NCI-H128 (cell line): ENCODE results near the gene MEF2D.
A peak's percentile ranks its signal among the peaks of the same experiment; 100 is the strongest.

ENCODE experiments used
- DNase-seq: peaks from one replicate; lab custom pipeline; 2025; ENCODE audit not compliant: unreplicated experiment; lab: John Stamatoyannopoulos, UW

The MEF2D gene

DNA sequence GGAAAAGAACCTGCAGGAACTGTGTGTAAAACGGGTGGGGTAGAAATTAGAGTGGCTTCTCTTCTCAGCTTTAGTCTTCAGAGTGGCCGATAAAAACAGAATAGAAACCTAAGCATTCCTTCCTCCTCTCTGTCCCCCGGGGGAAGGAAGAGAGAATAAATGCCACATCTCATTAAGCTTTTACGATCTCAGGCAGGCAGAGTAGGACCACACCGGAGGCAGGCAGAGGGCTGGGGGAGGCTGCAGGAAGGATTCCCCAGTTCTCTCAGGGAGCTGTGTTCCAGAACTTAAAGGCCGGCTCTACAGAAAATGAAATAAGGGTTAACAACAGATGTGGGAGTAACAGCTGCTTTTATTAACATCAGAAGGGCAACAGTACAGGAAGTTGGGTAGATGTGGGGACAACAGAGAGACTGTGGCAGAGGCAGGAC, 24.5 kb upstream of the MEF2D start:
- DNase-seq = no peak

DNA sequence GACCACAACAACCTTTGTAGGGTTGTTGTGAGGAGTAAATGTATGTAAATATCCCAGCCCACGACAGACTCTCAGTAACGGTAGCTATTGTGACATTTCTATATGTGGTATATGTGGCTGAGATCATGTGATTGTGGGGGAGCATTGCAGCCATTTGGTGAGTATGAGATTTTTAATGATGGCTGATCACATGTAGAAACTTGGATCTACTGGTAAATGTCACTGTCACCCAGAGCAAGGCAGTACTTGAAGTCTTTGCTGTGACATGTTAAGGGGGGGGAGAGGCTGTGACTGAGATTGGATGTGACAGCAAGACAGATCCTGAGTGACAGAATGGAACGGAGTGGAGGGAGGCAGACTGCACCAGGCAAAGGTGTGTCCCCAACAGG, 23.9 kb upstream of the MEF2D start:
- no peak for DNase-seq

DNA sequence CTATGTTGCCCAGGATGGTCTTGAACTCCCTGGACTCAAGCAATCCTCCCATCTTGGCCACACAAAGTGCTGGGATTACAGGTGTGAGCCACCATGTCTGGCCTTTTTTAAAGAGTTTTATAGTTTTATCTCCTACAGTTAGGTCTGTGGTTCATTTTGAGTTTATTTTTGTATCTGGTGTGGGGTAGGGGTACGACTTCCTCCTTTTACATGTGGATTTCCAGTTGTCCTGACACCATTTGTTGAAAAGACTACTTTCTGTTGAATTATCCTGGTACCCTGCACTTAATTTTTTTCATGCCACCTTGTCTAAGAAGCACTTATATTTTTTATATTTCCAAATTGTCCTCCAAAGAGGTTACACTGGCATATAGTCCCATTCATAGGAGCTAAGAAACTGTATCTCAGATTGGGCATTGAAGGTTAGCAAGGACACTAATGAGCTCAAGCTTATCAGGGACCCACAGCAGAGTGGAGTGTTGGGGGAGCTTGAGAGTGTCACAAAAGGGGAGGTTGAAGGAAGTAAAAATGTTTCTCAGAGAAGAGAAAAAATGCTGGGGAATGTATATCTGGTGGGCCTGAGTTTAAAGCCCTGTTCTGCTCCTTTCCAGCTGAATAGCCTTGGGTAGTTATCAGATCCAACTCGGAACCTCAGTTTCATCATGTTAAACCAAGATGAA, 23.4 kb upstream of the MEF2D start:
- DNase-seq = no peak

GRCh38 chr1:156522443-156522970, 21.9 kb upstream of the MEF2D start:
- DNase-seq = no peak

DNA sequence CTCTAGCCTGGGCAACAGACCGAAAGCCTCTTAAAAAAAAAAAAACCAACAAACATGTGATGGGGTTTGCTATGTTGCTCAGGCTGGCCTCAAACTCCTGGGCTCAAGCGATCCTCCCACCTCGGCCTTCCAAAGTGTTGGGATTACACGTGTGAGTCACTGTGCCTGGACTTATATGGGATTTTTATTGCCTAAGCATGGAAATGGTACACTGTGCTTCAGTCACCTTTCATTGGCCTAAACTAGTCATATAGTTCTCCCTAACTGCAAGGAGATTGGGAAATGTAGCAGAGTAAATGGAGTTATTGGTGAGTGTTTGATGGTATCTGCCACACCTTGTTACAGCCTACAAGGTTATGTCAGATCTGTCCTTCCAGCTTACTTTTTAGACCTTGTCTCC, 17.2 kb upstream of the MEF2D start:
- no peak for DNase-seq

GRCh38 chr1:156516821-156517220, 16.2 kb upstream of the MEF2D start:
- no peak for DNase-seq

- DNase-seq = no peak
These were observed 15.4 kb upstream of the MEF2D start for GRCh38 chr1:156515956-156516355.

GRCh38 chr1:156513185-156513584, 12.6 kb upstream of the MEF2D start:
- no peak for DNase-seq

DNA sequence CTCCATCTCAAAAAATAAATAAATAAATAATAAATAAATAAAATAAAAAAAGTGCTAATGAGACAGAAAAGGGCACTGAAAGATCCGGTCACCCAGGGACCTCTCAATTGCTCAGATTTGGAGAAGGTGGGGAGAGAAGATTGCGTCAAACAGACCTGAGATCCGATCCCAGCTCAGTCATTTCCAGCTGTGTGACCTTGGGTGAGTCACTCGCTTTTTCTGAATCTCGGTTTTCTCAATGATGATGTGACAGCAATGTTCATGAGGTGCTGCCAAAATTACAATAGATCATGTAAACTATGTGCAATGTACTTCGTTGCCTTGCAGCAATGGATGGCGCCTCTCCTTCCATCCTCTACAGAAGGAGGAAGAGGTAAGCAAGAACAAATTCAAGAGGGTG, 11.1 kb upstream of the MEF2D start:
- DNase-seq = no peak

- DNase-seq = no peak
These were observed 10.1 kb upstream of the MEF2D start for GRCh38 chr1:156510709-156511108.

- no peak for DNase-seq
These were observed 9.0 kb upstream of the MEF2D start for GRCh38 chr1:156509424-156510034.

GRCh38 chr1:156508955-156509234, 8.3 kb upstream of the MEF2D start:
- no peak for DNase-seq

GRCh38 chr1:156508205-156508954, 7.8 kb upstream of the MEF2D start:
- no peak for DNase-seq

GRCh38 chr1:156506450-156506849, 5.9 kb upstream of the MEF2D start:
- DNase-seq = no peak

- no peak for DNase-seq
These were observed 5.2 kb upstream of the MEF2D start for GRCh38 chr1:156505679-156506298.

GRCh38 chr1:156504821-156505678, 4.5 kb upstream of the MEF2D start:
- DNase-seq = peak; percentile 88

GRCh38 chr1:156504438-156504813, 3.9 kb upstream of the MEF2D start:
- DNase-seq = no peak

- no peak for DNase-seq
These were observed 3.3 kb upstream of the MEF2D start for GRCh38 chr1:156503698-156504437.

- DNase-seq = no peak
These were observed 2.5 kb upstream of the MEF2D start for GRCh38 chr1:156502894-156503697.
